IMR-90 (cell line): Measurements from ENCODE around the gene SEMA6D. TPM values are rescaled to one million over a fixed set of nuclear protein-coding genes. Genes with fewer than 3 reads are reported as not detected.
A peak's percentile ranks its signal among the peaks of the same experiment; 100 is the strongest.

Experiments
- ATAC-seq: fragments of 200-7000 bp; cut with Tn5 transposase; 2 replicates; pipeline ENCODE4 v1.9.1; 2020; ENCODE audit warnings: low read depth, mild to moderate bottlenecking, moderate library complexity
- BruUV-seq: library from RNA; stranded (reverse); fragments of 400-500 nt; replicated peaks from 2 replicates; lab custom pipeline; 2021; lab: Mats Ljungman, UMichigan
- CTCF ChIA-PET: fragments of 300-600 bp; formaldehyde crosslinking; extraction: SDS; loops from one replicate; lab custom pipeline; 2021; ENCODE audit warnings: antibody characterized with exemption; lab: Yijun Ruan, JAX
- POLR2A ChIA-PET: fragments of 300-600 bp; sonication (Branson Sonifier 250); formaldehyde crosslinking; loops from one replicate; lab custom pipeline; 2022; ENCODE audit warnings: antibody characterized with exemption; ENCODE audit not compliant: unreplicated experiment; lab: Charles Lee
- DNase-seq: peaks from one replicate; pipeline ENCODE4 v3.0.0; 2013
- H2AFZ ChIP-seq: replicated peaks from 2 replicates; pipeline ENCODE3; 2013; ENCODE audit warnings: low read length, mild to moderate bottlenecking; ENCODE audit not compliant: poor library complexity
- H2AK5ac ChIP-seq: 2 replicates; pipeline ENCODE4 v1.6.1; 2013; ENCODE audit warnings: low read depth, low read length, inconsistent platforms
- H2AK9ac ChIP-seq: replicated peaks from 2 replicates; pipeline ENCODE3; 2013; ENCODE audit warnings: mild to moderate bottlenecking, low read depth, low read length, moderate library complexity; ENCODE audit not compliant: poor library complexity
- H2BK120ac ChIP-seq: 2 replicates; pipeline ENCODE4 v1.6.1; 2013; ENCODE audit warnings: low read depth, low read length, inconsistent platforms
- H2BK15ac ChIP-seq: 3 replicates; pipeline ENCODE4 v1.6.1; 2013; ENCODE audit warnings: low read depth, low read length, inconsistent platforms
- H2BK20ac ChIP-seq: 2 replicates; pipeline ENCODE4 v1.6.1; 2013; ENCODE audit warnings: low read depth, mild to moderate bottlenecking, inconsistent platforms, low read length, moderate library complexity
- H2BK5ac ChIP-seq: 2 replicates; pipeline ENCODE4 v1.6.1; 2013; ENCODE audit warnings: mild to moderate bottlenecking, low read depth, low read length, inconsistent platforms; ENCODE audit not compliant: poor library complexity, severe bottlenecking
- H3K14ac ChIP-seq: replicated peaks from 2 replicates; pipeline ENCODE4 v1.6.1; 2013; ENCODE audit warnings: low read depth, low read length, inconsistent platforms
- H3K18ac ChIP-seq: 2 replicates; pipeline ENCODE4 v1.6.1; 2013; ENCODE audit warnings: low read depth, low read length, control low read depth
- H3K23ac ChIP-seq: 2 replicates; pipeline ENCODE4 v1.6.1; 2013; ENCODE audit warnings: low read depth, low read length, inconsistent platforms
- H3K27ac ChIP-seq: 2 replicates; pipeline ENCODE4 v1.5.1; 2013; ENCODE audit warnings: mild to moderate bottlenecking, control low read depth, low read length; ENCODE audit not compliant: insufficient read depth
- H3K27me3 ChIP-seq: 2 replicates; pipeline ENCODE4 v1.6.1; 2013; ENCODE audit warnings: low read length; ENCODE audit not compliant: control insufficient read depth, insufficient read depth
- H3K36me3 ChIP-seq: 2 replicates; pipeline ENCODE4 v1.6.1; 2013; ENCODE audit warnings: low read length, mixed read lengths; ENCODE audit not compliant: control insufficient read depth, insufficient read depth
- H3K4ac ChIP-seq: 2 replicates; pipeline ENCODE4 v1.6.1; 2013; ENCODE audit warnings: low read depth, low read length, inconsistent platforms
- H3K4me1 ChIP-seq: 2 replicates; pipeline ENCODE4 v1.6.1; 2013; ENCODE audit warnings: low read length, mixed read lengths; ENCODE audit not compliant: control insufficient read depth, insufficient read depth
- H3K4me2 ChIP-seq: 2 replicates; pipeline ENCODE4 v1.6.1; 2013; ENCODE audit warnings: low read depth, mild to moderate bottlenecking, control low read depth, low read length, moderate library complexity
- H3K4me3 ChIP-seq: 2 replicates; pipeline ENCODE4 v1.5.1; 2013; ENCODE audit warnings: low read depth, mild to moderate bottlenecking, control low read depth, low read length, moderate library complexity; ENCODE audit not compliant: insufficient read depth
- H3K56ac ChIP-seq: 2 replicates; pipeline ENCODE4 v1.6.1; 2013; ENCODE audit warnings: low read length, inconsistent platforms; ENCODE audit not compliant: insufficient read depth; ENCODE audit errors: extremely low read depth
- H3K79me1 ChIP-seq, 2 experiments: 2 replicates each; pipeline ENCODE4 v1.6.1; 2013; ENCODE audit warnings: low read length in 2 of 2, inconsistent platforms in 1 of 2, low read depth in 1 of 2
- H3K9ac ChIP-seq: 2 replicates; pipeline ENCODE4 v1.6.1; 2013; ENCODE audit warnings: low read depth, low read length, control low read depth
- H3K9me1 ChIP-seq: 2 replicates; pipeline ENCODE4 v1.6.1; 2013; ENCODE audit warnings: low read length, inconsistent platforms; ENCODE audit not compliant: insufficient read depth
- H3K9me3 ChIP-seq: 2 replicates; pipeline ENCODE4 v1.6.1; 2013; ENCODE audit warnings: low read length; ENCODE audit not compliant: control insufficient read depth, insufficient read depth
- H4K20me1 ChIP-seq: 2 replicates; pipeline ENCODE4 v1.6.1; 2013; ENCODE audit warnings: low read length, inconsistent platforms; ENCODE audit not compliant: insufficient read depth
- H4K5ac ChIP-seq: 2 replicates; pipeline ENCODE4 v1.6.1; 2013; ENCODE audit warnings: mild to moderate bottlenecking, low read depth, low read length, control low read depth
- H4K8ac ChIP-seq, 2 experiments: 2 replicates each; pipeline ENCODE4 v1.6.1; 2013; ENCODE audit warnings: low read depth in 2 of 2, low read length in 2 of 2, control low read depth in 1 of 2, inconsistent platforms in 1 of 2
- H4K91ac ChIP-seq: 2 replicates; pipeline ENCODE4 v1.6.1; 2013; ENCODE audit warnings: low read depth, low read length, inconsistent platforms; ENCODE audit not compliant: insufficient read depth
- BHLHE40 ChIP-seq: fragments of 150-350 bp; IDR thresholded peaks from 2 replicates; pipeline ENCODE4 v1.6.1; 2016; ENCODE audit warnings: mild to moderate bottlenecking, low read depth, low read length
- CEBPB ChIP-seq: IDR thresholded peaks from 2 replicates; pipeline ENCODE4 v1.6.1; 2012; ENCODE audit warnings: low read depth, low read length, improper control_type of control experiment
- FOS ChIP-seq: fragments of 150-350 bp; IDR thresholded peaks from 2 replicates; pipeline ENCODE4 v1.6.1; 2016; ENCODE audit warnings: low read depth, low read length
- NFE2L2 ChIP-seq: fragments of 150-350 bp; IDR thresholded peaks from 2 replicates; pipeline ENCODE4 v1.6.1; 2016; ENCODE audit warnings: low read depth, mild to moderate bottlenecking, low read length
- RFX5 ChIP-seq: IDR thresholded peaks from 2 replicates; pipeline ENCODE4 v1.8.0; 2012; ENCODE audit warnings: low read depth, mild to moderate bottlenecking, low read length, moderate library complexity
- SMC3 ChIP-seq: fragments of 150-350 bp; IDR thresholded peaks from 2 replicates; pipeline ENCODE4 v1.6.1; 2016; ENCODE audit warnings: low read depth, mild to moderate bottlenecking, antibody characterized with exemption, low read length, moderate library complexity
- WGBS, 2 experiments: methylation state at CpG; one replicate each; pipeline versions ENCODE4 v1.1.5 to v1.1.7; 2013; ENCODE audit warnings: missing lambda C conversion rate in 2 of 2; ENCODE audit not compliant: insufficient read length in 1 of 2; ENCODE audit errors: extremely low coverage in 2 of 2; 5-methylcytosine and 5-hydroxymethylcytosine counted together
- dilution Hi-C: fragments of 300-500 bp; cut with HindIII; formaldehyde crosslinking; loops from one replicate; pipeline ENCODE4 v1.14.3; 2018; ENCODE audit warnings: low sequenced_read_pairs; ENCODE audit not compliant: unreplicated experiment
- in situ Hi-C: fragments of 300-500 bp; cut with MboI; formaldehyde crosslinking; loops from 3 replicates; pipeline ENCODE4 v1.14.3; 2019; ENCODE audit warnings: low sequenced_read_pairs, inconsistent platforms, mixed read lengths
- intact Hi-C: fragments of 100-400 bp; cut with micrococcal nuclease; formaldehyde crosslinking; loops from 2 replicates; pipeline ENCODE4 v1.10.0; 2022
- polyA plus RNA-seq, 3 experiments: library from polyadenylated mRNA; depleted of rRNA; stranded (reverse); fragments of >200 nt; gene quantifications; 2 replicates each; pipeline ENCODE4 v1.2.3, GENCODE V29; 2012; ENCODE audit warnings: low replicate concordance in 1 of 3
- total RNA-seq: library from RNA; depleted of rRNA; stranded (reverse); fragments of >200 nt; gene quantifications from 2 replicates; pipeline ENCODE4 v1.2.3, GENCODE V29; 2012

Gene SEMA6D
- total and polyA plus RNA-seq, 2 of the 4 experiments (the other 2 are of a cell fraction): 12.6 to 17.4 TPM

- no peak overlapping the region for H2AK5ac ChIP-seq
- H2BK5ac ChIP-seq: no peak overlapping the region
- POLR2A ChIA-PET: no interaction called here
- dilution Hi-C loops: no loop called here
- H2AK9ac ChIP-seq: no peak overlapping the region
- peak overlapping the region; percentile 50 for H3K23ac ChIP-seq
- in situ Hi-C loops: no loop called here
- 57% methylated on average over 1 of the region's 4 CpGs; no CpG with 5 or more reads in 1 of the 2 experiments for WGBS, 2 experiments
- peak overlapping the region; percentile 64 for H3K4ac ChIP-seq
- no peak overlapping the region for H3K4me2 ChIP-seq
- intact Hi-C loops: no loop called here
- no peaks in the 10 kb centered on the region for H3K4me1 ChIP-seq
- H3K18ac ChIP-seq: no peak overlapping the region
- no peaks in the 10 kb centered on the region for H4K20me1 ChIP-seq
- DNase-seq (peak; percentile 2), ATAC-seq (peak; percentile 49)
- peaks cover 6% of the 10 kb centered on the region; the same call in 1 of the 2 replicates for H3K9me1 ChIP-seq
- peak overlapping the region; percentile 16; the same call in 1 of the 2 replicates for H3K14ac ChIP-seq
- TF ChIP-seq RFX5: no peak
- no peak for TF ChIP-seq SMC3
- TF ChIP-seq FOS: no peak
- no peak for TF ChIP-seq CEBPB
- TF ChIP-seq NFE2L2: no peak
- no peak for TF ChIP-seq BHLHE40
- H3K56ac ChIP-seq: no peak overlapping the region
- no peak overlapping the region for H3K9ac ChIP-seq
- H4K5ac ChIP-seq: no peak overlapping the region
- no peaks in the 10 kb centered on the region for H3K36me3 ChIP-seq
- peak overlapping the region; percentile 72 for H2BK20ac ChIP-seq
- no peak overlapping the region for H2BK15ac ChIP-seq
- peak overlapping the region; percentile 33; the same call in 1 of the 2 replicates for H4K91ac ChIP-seq
- H4K8ac ChIP-seq: no peak overlapping the region
- H3K27ac ChIP-seq: no peak overlapping the region
- no TSS peak for BruUV-seq
- no peaks in the 10 kb centered on the region for H3K79me1 ChIP-seq
- H3K4me3 ChIP-seq: no peak overlapping the region
- H2BK120ac ChIP-seq: peak overlapping the region; percentile 63; the same call in 1 of the 2 replicates
- H2AFZ ChIP-seq: no peak overlapping the region
- peaks cover 5% of the 10 kb centered on the region; the same call in 1 of the 2 replicates for H3K27me3 ChIP-seq
- no peaks in the 10 kb centered on the region for H3K9me3 ChIP-seq
- CTCF ChIA-PET: interaction anchor here (1.5 kb wide), 1 partner anchor 8 kb away, joined by 8 read pairs; no protein-coding TSS in a partner anchor
Observed at GRCh38 chr15:47812470-47812999, 95.2 kb downstream of the SEMA6D start.
